T-cell (primary cell): ENCODE data around the gene GNPAT. TPM values are rescaled to one million over a fixed set of nuclear protein-coding genes. Genes with fewer than 3 reads are reported as not detected.

Experiments used
- ATAC-seq, 4 experiments: fragments of 200-7000 bp in 3 of 4; fragments of 150-1000 bp in 1 of 4; cut with Tn5 transposase; replicated peaks in 1 of 4; 1 replicate in 3 of 4; 2 replicates in 1 of 4; pipeline ENCODE4 v1.10.0; 2021; ENCODE audit warnings: moderate library complexity in 3 of 4, mild to moderate bottlenecking in 2 of 4, moderate number of reproducible peaks in 1 of 4
- CTCF ChIA-PET, 2 donors: fragments of 300-600 bp; sonication (Branson Sonifier 250); formaldehyde crosslinking; loops; one replicate each; lab custom pipeline; 2022; ENCODE audit warnings: antibody characterized with exemption in 2 of 2; lab: Charles Lee
- POLR2A ChIA-PET, 2 donors: fragments of 300-600 bp; sonication (Branson Sonifier 250); formaldehyde crosslinking; loops; one replicate each; lab custom pipeline; 2022; ENCODE audit warnings: antibody characterized with exemption in 2 of 2; lab: Charles Lee
- DNase-seq, 35 experiments: peaks; one replicate each; pipeline versions ENCODE4 v3.0.0 to v3.0.0-alpha.2; 2013 to 2023
- H3K27ac ChIP-seq: one replicate; pipeline ENCODE4 v1.5.1; 2013; ENCODE audit warnings: low read length
- H3K27me3 ChIP-seq, 2 experiments: replicated peaks in 1 of 2; 1 replicate in 1 of 2; 2 replicates in 1 of 2; pipeline versions ENCODE4 v1.6.1 to v1.7.0; 2013; ENCODE audit warnings: low read length in 1 of 2, mixed read lengths in 1 of 2; ENCODE audit not compliant: control insufficient read depth in 2 of 2, insufficient read depth in 2 of 2; ENCODE audit errors: extremely low read depth in 1 of 2
- H3K36me3 ChIP-seq, 2 donors: 1 replicate in 1 of 2; 2 replicates in 1 of 2; pipeline versions ENCODE4 v1.6.1 to v1.7.0; 2013; ENCODE audit warnings: low read length in 1 of 2; ENCODE audit not compliant: control insufficient read depth in 2 of 2, insufficient read depth in 1 of 2; ENCODE audit errors: extremely low read depth in 1 of 2
- H3K4me1 ChIP-seq, 2 experiments: 1 replicate in 1 of 2; 2 replicates in 1 of 2; pipeline versions ENCODE4 v1.6.1 to v1.7.0; 2013; ENCODE audit warnings: low read length in 2 of 2, mixed read lengths in 1 of 2; ENCODE audit not compliant: insufficient read depth in 2 of 2, control insufficient read depth in 1 of 2; ENCODE audit errors: extremely low read depth in 1 of 2
- H3K4me3 ChIP-seq, 2 donors: 1 replicate in 1 of 2; 2 replicates in 1 of 2; pipeline versions ENCODE4 v1.5.1 to v1.7.0; 2013; ENCODE audit warnings: mild to moderate bottlenecking in 2 of 2, low read length in 1 of 2, moderate library complexity in 1 of 2; ENCODE audit not compliant: control insufficient read depth in 1 of 2; ENCODE audit errors: extremely low read depth in 1 of 2
- H3K9me3 ChIP-seq: 2 replicates; pipeline ENCODE4 v1.7.0; 2013
- H3K27ac Mint-ChIP-seq, 2 donors: one replicate each; pipeline ENCODE4 v1.8.0; 2020 to 2021; ENCODE audit warnings: mild to moderate bottlenecking in 2 of 2, mixed read lengths in 2 of 2
- H3K27me3 Mint-ChIP-seq, 2 donors: one replicate each; pipeline ENCODE4 v1.8.0; 2021 to 2022; ENCODE audit warnings: mixed read lengths in 2 of 2
- H3K36me3 Mint-ChIP-seq: one replicate; pipeline ENCODE4 v1.8.0; 2021; ENCODE audit warnings: mixed read lengths
- H3K4me1 Mint-ChIP-seq, 3 donors: one replicate each; pipeline ENCODE4 v1.8.0; 2020 to 2022; ENCODE audit warnings: mixed read lengths in 3 of 3, mild to moderate bottlenecking in 1 of 3
- H3K4me3 Mint-ChIP-seq, 3 donors: one replicate each; pipeline ENCODE4 v1.8.0; 2020 to 2022; ENCODE audit warnings: mild to moderate bottlenecking in 3 of 3, mixed read lengths in 3 of 3, moderate library complexity in 3 of 3
- H3K9me3 Mint-ChIP-seq, 3 donors: one replicate each; pipeline ENCODE4 v1.8.0; 2020 to 2022; ENCODE audit warnings: mixed read lengths in 3 of 3
- WGBS: methylation state at CpG from one replicate; pipeline ENCODE4 v1.1.5; 2013; ENCODE audit warnings: missing lambda C conversion rate; ENCODE audit not compliant: insufficient coverage; 5-methylcytosine and 5-hydroxymethylcytosine counted together
- total RNA-seq, 35 experiments: library from RNA in 6 of 35; stranded (reverse) in 6 of 35; fragments of 120-200 nt in 1 of 35; gene quantifications; one replicate each; pipeline versions ENCODE4 v1.2.1 to v1.2.4 and lab custom pipeline; 2013 to 2026

GNPAT gene
- total RNA-seq, 5 donors from 2014 or later (not counting 1 experiment from before 2014, with no cell fraction given): 23.7 to 36.9 (median 35.5) TPM

DNA sequence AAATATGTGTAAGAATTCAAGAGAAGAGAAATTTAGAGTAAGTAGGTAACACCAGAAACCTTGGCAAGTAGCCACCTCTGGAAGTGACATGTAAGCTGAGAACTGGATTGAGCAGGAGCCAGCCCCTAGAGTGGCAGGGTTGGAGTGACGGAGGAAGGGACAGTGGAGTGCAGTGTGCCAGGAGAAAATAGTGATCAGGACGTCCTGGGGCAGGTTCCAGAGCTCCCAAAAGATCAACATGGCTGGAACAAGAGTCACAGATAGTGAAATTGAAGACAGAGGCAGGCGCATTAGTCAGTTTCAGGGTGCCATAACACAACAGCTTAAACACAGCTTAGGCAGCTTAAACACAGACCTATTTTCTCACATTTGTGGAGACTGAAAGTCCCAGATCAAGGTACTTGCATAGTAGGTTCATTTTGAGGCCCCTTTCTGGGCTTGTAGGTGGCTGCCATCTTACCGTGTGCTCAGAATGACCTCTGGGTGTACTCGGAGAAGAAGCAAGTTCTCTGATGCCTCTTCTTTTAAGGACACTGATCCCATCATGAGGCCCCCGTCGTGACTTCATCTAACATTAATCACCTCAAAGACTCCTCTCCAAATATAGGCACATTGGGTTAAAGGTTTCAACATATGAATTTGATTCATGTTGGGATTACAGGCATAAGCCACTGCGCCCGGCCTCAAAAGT is 37.2 kb downstream of the GNPAT start:
- no peaks in the 10 kb centered on the region for H3K9me3 ChIP-seq
- Mint-ChIP-seq H3K9me3 (no peaks in the 10 kb centered on the region), H3K27ac (no peak overlapping the region), H3K27me3 (no peaks in the 10 kb centered on the region), H3K36me3 (peaks cover 39% of the 10 kb centered on the region), H3K4me3 (no peak overlapping the region), H3K4me1 (peaks cover 0 to 5% (median 0%) of the 10 kb centered on the region in 3 donors)
- DNase-seq (no peak), ATAC-seq (no peak)
- WGBS: 97% methylated on average over 5 of the region's 9 CpGs
- no peaks in the 10 kb centered on the region for H3K27me3 ChIP-seq
- no peaks in the 10 kb centered on the region for H3K4me1 ChIP-seq
- POLR2A ChIA-PET: no interaction called here
- CTCF ChIA-PET: interaction anchor here in 1 of 2 donors (0.6 kb wide), 1 partner anchor 10 kb away, joined by 6 read pairs; no protein-coding TSS in a partner anchor
- H3K27ac ChIP-seq: no peak overlapping the region
- H3K4me3 ChIP-seq: no peak overlapping the region
- peaks cover 3 to 34% of the 10 kb centered on the region in 2 donors for H3K36me3 ChIP-seq

DNA sequence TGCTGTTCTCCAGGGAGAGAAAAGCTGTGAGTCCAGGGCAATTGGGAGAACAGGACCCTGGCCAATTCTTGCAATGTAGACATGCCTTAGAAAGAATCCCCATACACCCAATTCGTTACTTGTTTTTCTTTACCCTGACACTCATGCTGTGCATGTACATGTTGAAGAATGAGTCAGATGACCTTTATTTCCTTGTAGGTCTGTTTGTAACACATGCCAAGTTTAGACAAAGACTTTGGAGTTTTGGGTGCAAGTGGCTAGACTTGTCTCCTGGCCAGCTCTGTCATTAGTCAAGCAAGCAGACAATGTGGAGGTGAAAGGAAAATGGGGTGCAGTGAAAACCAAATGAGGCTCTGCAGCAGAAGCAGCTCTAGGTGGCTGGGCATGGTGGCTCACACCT is 38.1 kb downstream of the GNPAT start:
- H3K4me1 ChIP-seq: no peaks in the 10 kb centered on the region
- H3K9me3 ChIP-seq: no peaks in the 10 kb centered on the region
- H3K27ac ChIP-seq: no peak overlapping the region
- Mint-ChIP-seq H3K27me3 (no peaks in the 10 kb centered on the region), H3K4me3 (no peak overlapping the region), H3K9me3 (no peaks in the 10 kb centered on the region), H3K36me3 (peaks cover 34% of the 10 kb centered on the region), H3K27ac (no peak overlapping the region), H3K4me1 (peaks cover 0 to 2% (median 0%) of the 10 kb centered on the region in 3 donors)
- peaks cover 3 to 29% of the 10 kb centered on the region in 2 donors for H3K36me3 ChIP-seq
- no peak for DNase-seq
- POLR2A ChIA-PET: interaction anchor here in 1 of 2 donors (0.5 kb wide), 1 partner anchor 234 kb away, joined by 4 read pairs; no protein-coding TSS in a partner anchor
- CTCF ChIA-PET: no interaction called here
- H3K27me3 ChIP-seq: no peaks in the 10 kb centered on the region
- WGBS: no CpG with 5 or more reads among the region's 1 CpG
- no peak overlapping the region for H3K4me3 ChIP-seq
- ATAC-seq: no peak

DNA sequence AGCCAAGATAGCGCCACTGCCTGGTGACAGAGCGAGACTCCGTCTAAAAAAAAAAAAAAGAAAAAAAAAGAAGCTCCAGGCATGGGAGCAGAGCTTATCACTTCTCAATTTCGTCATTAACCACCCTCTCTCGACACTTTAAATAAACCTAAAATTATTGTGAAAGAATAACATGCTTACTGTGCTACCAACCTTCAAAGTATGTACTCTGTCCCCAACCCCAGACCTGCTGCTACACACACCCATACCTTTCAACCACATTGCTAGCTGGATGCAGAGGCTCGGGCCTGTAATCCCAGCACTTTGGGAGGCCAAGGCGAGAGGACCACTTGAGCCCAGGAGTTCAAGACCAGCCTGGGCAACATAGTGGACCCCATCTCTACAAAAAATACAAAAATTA is 38.7 kb downstream of the GNPAT start:
- Histone ChIP-seq H3K9me3 (no peaks in the 10 kb centered on the region), H3K27ac (no peak overlapping the region), H3K4me3 (no peak overlapping the region), H3K27me3 (no peaks in the 10 kb centered on the region), H3K36me3 (peaks cover 3 to 23% of the 10 kb centered on the region in 2 donors), H3K4me1 (no peaks in the 10 kb centered on the region)
- Mint-ChIP-seq H3K36me3 (peaks cover 28% of the 10 kb centered on the region), H3K9me3 (no peaks in the 10 kb centered on the region), H3K4me3 (no peak overlapping the region), H3K27me3 (no peaks in the 10 kb centered on the region), H3K27ac (no peak overlapping the region), H3K4me1 (no peaks in the 10 kb centered on the region)
- ChIA-PET CTCF (no interaction called here), POLR2A (no interaction called here)
- DNase-seq (no peak), ATAC-seq (no peak)
- no CpG with 5 or more reads among the region's 7 CpGs for WGBS

DNA sequence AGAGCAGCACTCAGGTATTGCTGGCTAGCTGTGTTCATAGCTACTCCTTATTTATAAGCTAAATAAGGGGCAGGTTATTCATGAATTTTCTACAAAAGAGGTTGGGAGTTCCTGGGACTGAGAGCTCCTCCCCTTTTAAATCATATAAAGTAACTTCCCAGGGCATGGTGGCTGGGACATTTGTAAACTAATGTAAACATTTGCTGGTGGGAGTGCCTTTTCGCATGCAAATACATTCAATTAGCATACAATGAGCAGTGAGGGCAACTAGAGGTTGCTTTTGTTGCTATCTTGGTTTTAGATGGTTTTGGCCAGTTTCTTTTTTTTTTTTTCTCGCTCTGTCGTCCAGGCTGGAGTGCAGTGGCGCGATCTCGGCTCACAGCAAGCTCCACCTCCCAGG is 43.4 kb downstream of the GNPAT start:
- Mint-ChIP-seq H3K9me3 (no peaks in the 10 kb centered on the region), H3K4me1 (no peaks in the 10 kb centered on the region), H3K4me3 (no peak overlapping the region), H3K27ac (no peak overlapping the region), H3K27me3 (no peaks in the 10 kb centered on the region), H3K36me3 (no peaks in the 10 kb centered on the region)
- H3K4me3 ChIP-seq: no peak overlapping the region
- H3K27me3 ChIP-seq: no peaks in the 10 kb centered on the region
- CTCF ChIA-PET: no interaction called here
- no peak for ATAC-seq
- no peaks in the 10 kb centered on the region for H3K36me3 ChIP-seq
- DNase-seq: no peak
- H3K27ac ChIP-seq: no peak overlapping the region
- no peaks in the 10 kb centered on the region for H3K9me3 ChIP-seq
- no peaks in the 10 kb centered on the region for H3K4me1 ChIP-seq
- WGBS: no CpG with 5 or more reads among the region's 6 CpGs
- POLR2A ChIA-PET: interaction anchor here in 1 of 2 donors (0.7 kb wide), 1 partner anchor 111 kb away, joined by 4 read pairs; no protein-coding TSS in a partner anchor

DNA sequence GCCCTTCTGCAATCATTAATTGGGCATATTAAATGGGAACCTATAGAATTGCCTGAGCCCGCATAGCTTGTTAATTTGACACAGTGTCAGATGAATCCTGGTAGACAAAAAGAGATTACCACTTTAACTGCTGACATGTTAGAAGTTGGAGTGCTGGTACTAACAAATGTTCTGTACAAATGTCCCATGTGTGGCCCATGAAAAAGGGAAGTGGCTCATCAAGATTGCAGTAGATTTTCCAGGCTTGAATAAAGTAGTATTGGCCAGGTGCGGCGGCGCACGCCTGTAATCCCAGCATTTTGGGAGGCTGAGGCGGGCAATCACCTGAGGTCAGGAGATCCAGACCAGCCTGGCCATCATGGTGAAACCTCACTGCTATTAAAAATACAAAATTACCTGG is 45.6 kb downstream of the GNPAT start:
- CTCF ChIA-PET: no interaction called here
- Histone ChIP-seq H3K27ac (no peak overlapping the region), H3K27me3 (no peaks in the 10 kb centered on the region), H3K4me3 (no peak overlapping the region), H3K4me1 (no peaks in the 10 kb centered on the region), H3K9me3 (no peaks in the 10 kb centered on the region), H3K36me3 (no peaks in the 10 kb centered on the region)
- H3K27me3 Mint-ChIP-seq: no peaks in the 10 kb centered on the region
- no peaks in the 10 kb centered on the region for H3K4me1 Mint-ChIP-seq
- no peak for ATAC-seq
- H3K36me3 Mint-ChIP-seq: no peaks in the 10 kb centered on the region
- no peak for DNase-seq
- no peak overlapping the region for H3K27ac Mint-ChIP-seq
- WGBS: 100% methylated on average over 5 of the region's 6 CpGs
- POLR2A ChIA-PET: no interaction called here
- H3K9me3 Mint-ChIP-seq: no peaks in the 10 kb centered on the region
- H3K4me3 Mint-ChIP-seq: no peak overlapping the region

DNA sequence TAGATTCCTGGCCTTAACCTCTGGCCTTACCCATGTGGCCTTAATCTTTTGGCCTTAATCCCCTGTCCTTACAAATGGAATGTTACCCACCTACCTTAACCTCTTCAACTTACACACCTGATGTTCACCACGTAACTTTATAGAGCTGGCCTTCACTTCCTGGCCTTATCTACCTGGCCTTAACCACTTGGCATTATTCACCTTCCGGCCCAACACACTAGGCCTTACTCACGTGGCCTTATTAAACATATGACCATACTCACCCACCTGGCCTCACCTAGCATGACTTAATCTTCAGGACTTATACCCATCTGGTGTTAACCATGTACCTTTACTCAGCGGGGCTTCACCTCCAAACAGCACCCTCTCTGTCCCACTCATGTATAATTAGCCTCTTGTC is 54.9 kb downstream of the GNPAT start:
- WGBS: 96% methylated on average over 4 of the region's 4 CpGs
- H3K4me1 ChIP-seq: no peaks in the 10 kb centered on the region
- CTCF ChIA-PET: no interaction called here
- Mint-ChIP-seq H3K36me3 (no peaks in the 10 kb centered on the region), H3K27me3 (no peaks in the 10 kb centered on the region), H3K27ac (no peak overlapping the region), H3K4me1 (no peaks in the 10 kb centered on the region), H3K9me3 (no peaks in the 10 kb centered on the region), H3K4me3 (no peak overlapping the region)
- no peaks in the 10 kb centered on the region for H3K9me3 ChIP-seq
- H3K4me3 ChIP-seq: no peak overlapping the region
- no peaks in the 10 kb centered on the region for H3K36me3 ChIP-seq
- ATAC-seq (no peak), DNase-seq (no peak)
- no peak overlapping the region for H3K27ac ChIP-seq
- POLR2A ChIA-PET: no interaction called here
- H3K27me3 ChIP-seq: no peaks in the 10 kb centered on the region
